T-helper 17 cell (primary cell): ENCODE data around the gene PLCD3. TPM values are rescaled to one million over a fixed set of nuclear protein-coding genes. Genes with fewer than 3 reads are reported as not detected.
A peak's percentile ranks its signal among the peaks of the same experiment; 100 is the strongest.

Source experiments
- ATAC-seq: fragments of 150-1000 bp; cut with Tn5 transposase; 2 replicates; pipeline ENCODE4 v1.10.0; 2021; ENCODE audit warnings: mild to moderate bottlenecking, moderate library complexity
- DNase-seq, 3 donors: peaks; one replicate each; pipeline versions ENCODE4 v3.0.0 to v3.0.0-alpha.2; 2020 to 2021
- H3K9me3 ChIP-seq: one replicate; pipeline ENCODE4 v1.7.0; 2013; ENCODE audit warnings: low read length, mild to moderate bottlenecking; ENCODE audit not compliant: control insufficient read depth, poor library complexity, severe bottlenecking
- H3K27ac Mint-ChIP-seq: one replicate; pipeline ENCODE4 v1.8.0; 2022; ENCODE audit warnings: mild to moderate bottlenecking, moderate library complexity, mixed read lengths
- H3K27me3 Mint-ChIP-seq: one replicate; pipeline ENCODE4 v1.8.0; 2022; ENCODE audit warnings: mixed read lengths
- H3K36me3 Mint-ChIP-seq: one replicate; pipeline ENCODE4 v1.8.0; 2022; ENCODE audit warnings: low read depth, mixed read lengths
- H3K4me1 Mint-ChIP-seq: one replicate; pipeline ENCODE4 v1.8.0; 2022; ENCODE audit warnings: mild to moderate bottlenecking, mixed read lengths
- H3K4me3 Mint-ChIP-seq: one replicate; pipeline ENCODE4 v1.8.0; 2022; ENCODE audit warnings: mild to moderate bottlenecking, moderate library complexity, mixed read lengths
- total RNA-seq, 4 donors: library from RNA in 2 of 4; stranded (reverse) in 2 of 4; gene quantifications; one replicate each; pipeline ENCODE4 v1.2.3 and lab custom pipeline; 2022 to 2026

PLCD3 gene
- total RNA-seq, 2 donors from 2014 or later = 3.7 to 5.0 TPM

- Mint-ChIP-seq H3K36me3 (peaks cover 6% of the 10 kb centered on the region), H3K4me1 (no peaks in the 10 kb centered on the region), H3K27me3 (no peaks in the 10 kb centered on the region), H3K27ac (no peak overlapping the region), H3K4me3 (no peak overlapping the region)
- DNase-seq = no peak
- no peaks in the 10 kb centered on the region for H3K9me3 ChIP-seq
- ATAC-seq = no peak
These were observed 29.0 kb downstream of the PLCD3 start for GRCh38 chr17:45103269-45103795.

- Mint-ChIP-seq H3K27ac (no peak overlapping the region), H3K4me1 (no peaks in the 10 kb centered on the region), H3K36me3 (peaks cover 8% of the 10 kb centered on the region), H3K4me3 (no peak overlapping the region), H3K27me3 (no peaks in the 10 kb centered on the region)
- no peak for DNase-seq
- no peak for ATAC-seq
- H3K9me3 ChIP-seq = no peaks in the 10 kb centered on the region
These were observed 29.5 kb downstream of the PLCD3 start for GRCh38 chr17:45102856-45103255.

- peaks cover 8% of the 10 kb centered on the region for H3K36me3 Mint-ChIP-seq
- no peaks in the 10 kb centered on the region for H3K9me3 ChIP-seq
- no peak overlapping the region for H3K27ac Mint-ChIP-seq
- H3K27me3 Mint-ChIP-seq = no peaks in the 10 kb centered on the region
- no peak for DNase-seq
- H3K4me1 Mint-ChIP-seq = no peaks in the 10 kb centered on the region
- peak overlapping the region; percentile 49 for H3K4me3 Mint-ChIP-seq
- no peak for ATAC-seq
These were observed 30.2 kb downstream of the PLCD3 start for GRCh38 chr17:45101883-45102811.

GRCh38 chr17:45101546-45101882, 30.8 kb downstream of the PLCD3 start:
- Mint-ChIP-seq H3K4me1 (peaks cover under 1% of the 10 kb centered on the region), H3K27ac (no peak overlapping the region), H3K27me3 (no peaks in the 10 kb centered on the region), H3K36me3 (peaks cover 9% of the 10 kb centered on the region), H3K4me3 (no peak overlapping the region)
- no peak for ATAC-seq
- no peaks in the 10 kb centered on the region for H3K9me3 ChIP-seq
- DNase-seq = no peak

GRCh38 chr17:45098869-45099616, 33.3 kb downstream of the PLCD3 start:
- Mint-ChIP-seq H3K27me3 (no peaks in the 10 kb centered on the region), H3K4me1 (peaks cover 2% of the 10 kb centered on the region), H3K27ac (no peak overlapping the region), H3K4me3 (no peak overlapping the region), H3K36me3 (peaks cover 12% of the 10 kb centered on the region)
- ATAC-seq (peak; percentile 82), DNase-seq (peak; percentile 36 to 67 (median 46))
- no peaks in the 10 kb centered on the region for H3K9me3 ChIP-seq

- H3K9me3 ChIP-seq = no peaks in the 10 kb centered on the region
- peaks cover 2% of the 10 kb centered on the region for H3K4me1 Mint-ChIP-seq
- no peaks in the 10 kb centered on the region for H3K27me3 Mint-ChIP-seq
- H3K27ac Mint-ChIP-seq = peak overlapping the region; percentile 47
- peaks cover 10% of the 10 kb centered on the region for H3K36me3 Mint-ChIP-seq
- ATAC-seq (no peak), DNase-seq (no peak)
- no peak overlapping the region for H3K4me3 Mint-ChIP-seq
These were observed 34.0 kb downstream of the PLCD3 start for GRCh38 chr17:45098081-45098868.

GRCh38 chr17:45096926-45097325, 35.4 kb downstream of the PLCD3 start:
- peaks cover 6% of the 10 kb centered on the region for H3K36me3 Mint-ChIP-seq
- no peak overlapping the region for H3K27ac Mint-ChIP-seq
- no peaks in the 10 kb centered on the region for H3K27me3 Mint-ChIP-seq
- no peak for ATAC-seq
- no peak overlapping the region for H3K4me3 Mint-ChIP-seq
- H3K4me1 Mint-ChIP-seq = peaks cover 2% of the 10 kb centered on the region
- no peak for DNase-seq
- no peaks in the 10 kb centered on the region for H3K9me3 ChIP-seq

GRCh38 chr17:45096141-45096540, 36.2 kb downstream of the PLCD3 start:
- Mint-ChIP-seq H3K4me1 (peaks cover 4% of the 10 kb centered on the region), H3K36me3 (peaks cover 6% of the 10 kb centered on the region), H3K27me3 (no peaks in the 10 kb centered on the region), H3K27ac (no peak overlapping the region), H3K4me3 (no peak overlapping the region)
- no peaks in the 10 kb centered on the region for H3K9me3 ChIP-seq
- DNase-seq = no peak
- no peak for ATAC-seq

- Mint-ChIP-seq H3K27ac (no peak overlapping the region), H3K4me1 (peaks cover 5% of the 10 kb centered on the region), H3K27me3 (no peaks in the 10 kb centered on the region), H3K4me3 (no peak overlapping the region), H3K36me3 (peaks cover 8% of the 10 kb centered on the region)
- DNase-seq (no peak), ATAC-seq (no peak)
- no peaks in the 10 kb centered on the region for H3K9me3 ChIP-seq
These were observed 38.7 kb downstream of the PLCD3 start for GRCh38 chr17:45093444-45094110.

GRCh38 chr17:45092911-45093430, 39.3 kb downstream of the PLCD3 start:
- Mint-ChIP-seq H3K4me3 (no peak overlapping the region), H3K4me1 (peaks cover 5% of the 10 kb centered on the region), H3K27me3 (no peaks in the 10 kb centered on the region), H3K36me3 (peaks cover 6% of the 10 kb centered on the region), H3K27ac (peak overlapping the region; percentile 32)
- no peak for ATAC-seq
- H3K9me3 ChIP-seq = no peaks in the 10 kb centered on the region
- no peak for DNase-seq

- H3K27ac Mint-ChIP-seq = peak overlapping the region; percentile 32
- H3K27me3 Mint-ChIP-seq = no peaks in the 10 kb centered on the region
- H3K4me1 Mint-ChIP-seq = peaks cover 5% of the 10 kb centered on the region
- ATAC-seq = no peak
- no peaks in the 10 kb centered on the region for H3K9me3 ChIP-seq
- H3K4me3 Mint-ChIP-seq = no peak overlapping the region
- H3K36me3 Mint-ChIP-seq = peaks cover 6% of the 10 kb centered on the region
- DNase-seq = no peak
These were observed 40.4 kb downstream of the PLCD3 start for GRCh38 chr17:45091778-45092425.

GRCh38 chr17:45090711-45091110, 41.6 kb downstream of the PLCD3 start:
- peaks cover 3% of the 10 kb centered on the region for H3K36me3 Mint-ChIP-seq

More at GRCh38 chr17:45090711-45091110, 41.6 kb downstream of the PLCD3 start:
- H3K9me3 ChIP-seq = no peaks in the 10 kb centered on the region
- no peak overlapping the region for H3K27ac Mint-ChIP-seq
- no peak overlapping the region for H3K4me3 Mint-ChIP-seq
- no peaks in the 10 kb centered on the region for H3K27me3 Mint-ChIP-seq
- H3K4me1 Mint-ChIP-seq = peaks cover 3% of the 10 kb centered on the region
- DNase-seq = no peak
- ATAC-seq = no peak
